NT2/D1 (cell line): ENCODE data around the gene CEMIP.

Experiments used
- DNase-seq: peaks from one replicate; pipeline ENCODE4 v3.0.0-alpha.2; 2011; ENCODE audit warnings: low read depth, low spot score
- H3K27me3 ChIP-seq: 2 replicates; pipeline ENCODE4 v1.6.0; 2011; ENCODE audit warnings: mild to moderate bottlenecking; ENCODE audit not compliant: insufficient read length, insufficient read depth
- H3K36me3 ChIP-seq: 2 replicates; pipeline ENCODE4 v1.6.1; 2011; ENCODE audit warnings: mild to moderate bottlenecking, low read length, mixed read lengths; ENCODE audit not compliant: insufficient read depth, insufficient read length
- H3K4me1 ChIP-seq: 2 replicates; pipeline ENCODE4 v1.5.1; 2011; ENCODE audit not compliant: insufficient read depth, insufficient read length
- H3K4me3 ChIP-seq: 2 replicates; pipeline ENCODE4 v1.5.1; 2011; ENCODE audit warnings: low read depth; ENCODE audit not compliant: insufficient read length
- H3K9ac ChIP-seq: 2 replicates; pipeline ENCODE4 v1.6.0; 2011; ENCODE audit warnings: low read depth; ENCODE audit not compliant: insufficient read length
- H3K9me3 ChIP-seq: 2 replicates; pipeline ENCODE4 v1.5.1; 2011; ENCODE audit warnings: mild to moderate bottlenecking, low read length; ENCODE audit not compliant: insufficient read depth
- SUZ12 ChIP-seq: IDR thresholded peaks from 2 replicates; pipeline ENCODE4 v1.6.1; 2011; ENCODE audit not compliant: insufficient read length, insufficient read depth; ENCODE audit errors: extremely low read depth
- YY1 ChIP-seq: IDR thresholded peaks from 2 replicates; pipeline ENCODE4 v1.6.1; 2011; ENCODE audit not compliant: insufficient read length, insufficient read depth
- ZNF274 ChIP-seq: IDR thresholded peaks from 2 replicates; pipeline ENCODE4 v1.6.1; 2011; ENCODE audit warnings: mild to moderate bottlenecking, low read depth, low read length

Gene CEMIP

DNA sequence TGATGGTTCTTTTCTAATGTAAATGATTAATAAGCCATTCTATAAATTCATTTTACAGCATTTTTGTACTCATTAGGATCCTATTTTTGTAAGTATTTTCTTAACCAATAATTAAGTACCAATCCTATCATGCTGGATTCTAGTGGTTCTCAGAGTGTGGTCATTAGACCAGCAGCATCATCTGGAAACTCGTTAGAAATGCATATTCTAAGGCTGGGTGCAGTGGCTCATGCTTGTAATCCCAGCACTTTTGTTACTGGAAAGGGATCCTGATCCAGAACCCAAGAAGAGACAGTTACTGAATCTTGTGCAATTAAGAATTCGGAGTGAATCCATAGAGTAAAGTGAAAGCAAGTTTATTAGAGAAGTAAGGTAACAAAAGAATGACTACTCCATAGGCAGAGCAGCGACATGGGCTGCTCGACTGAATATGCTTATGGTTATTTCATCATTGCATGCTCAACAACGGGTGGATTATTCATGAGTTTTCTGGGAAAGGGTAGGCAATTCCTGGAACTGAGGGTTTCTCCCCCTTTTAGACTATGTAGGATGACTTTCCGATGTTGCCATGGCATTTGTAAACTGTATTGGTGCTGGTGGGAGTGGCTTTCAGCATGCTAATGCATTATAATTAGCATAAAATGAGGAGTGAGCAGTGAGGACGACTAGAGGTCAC lies 9.9 kb upstream of the CEMIP start:
- H3K4me3 ChIP-seq: no peak overlapping the region
- H3K9ac ChIP-seq: no peak overlapping the region
- no peaks in the 10 kb centered on the region for H3K4me1 ChIP-seq
- no peaks in the 10 kb centered on the region for H3K9me3 ChIP-seq
- H3K27me3 ChIP-seq: no peaks in the 10 kb centered on the region
- TF ChIP-seq YY1: no peak
- TF ChIP-seq ZNF274: no peak
- no peak for TF ChIP-seq SUZ12
- DNase-seq: no peak
- H3K36me3 ChIP-seq: no peaks in the 10 kb centered on the region

DNA sequence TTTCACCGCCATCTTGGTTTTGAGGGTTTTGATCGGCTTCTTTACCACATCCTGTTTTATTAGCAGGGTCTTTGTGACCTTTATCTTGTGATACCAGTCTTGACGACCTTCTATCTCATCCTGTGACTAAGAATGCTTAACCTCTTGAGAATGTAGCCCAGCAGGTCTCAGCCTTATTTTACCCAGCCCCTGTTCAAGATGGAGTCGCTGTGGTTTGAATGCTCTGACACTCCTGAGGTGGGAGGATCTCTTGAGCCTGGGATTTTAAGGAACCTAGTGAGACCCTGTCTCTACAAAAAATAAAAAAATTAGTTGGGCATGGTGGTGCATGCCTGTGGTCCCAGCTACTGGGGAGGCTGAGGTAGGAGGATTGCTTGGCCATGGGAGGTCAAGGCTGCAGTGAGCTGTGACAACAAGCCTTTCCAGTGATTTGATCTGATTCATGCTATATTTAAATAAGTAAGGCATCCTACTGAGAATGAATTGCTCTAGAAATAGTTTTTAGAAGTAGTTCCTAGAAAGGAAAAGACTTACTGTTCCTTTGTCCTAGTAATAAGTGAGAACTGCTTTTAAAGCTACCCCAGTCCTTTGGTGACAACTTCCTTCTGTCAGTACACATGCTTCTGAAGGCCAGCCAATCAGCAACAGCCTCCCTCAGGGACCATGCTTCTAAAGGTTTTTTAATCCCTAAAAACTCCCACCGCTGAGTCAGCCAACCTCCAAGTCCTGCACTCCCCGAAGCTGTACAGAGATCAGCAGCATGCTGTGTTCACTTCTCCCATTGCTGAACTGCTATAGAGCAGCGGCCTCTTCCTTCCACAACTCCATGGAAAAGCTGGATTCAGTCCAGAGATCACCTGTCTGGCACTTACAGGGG lies 9.1 kb upstream of the CEMIP start:
- no peaks in the 10 kb centered on the region for H3K9me3 ChIP-seq
- TF ChIP-seq ZNF274 (no peak), YY1 (no peak), SUZ12 (no peak)
- DNase-seq: no peak
- no peak overlapping the region for H3K4me3 ChIP-seq
- no peaks in the 10 kb centered on the region for H3K4me1 ChIP-seq
- H3K9ac ChIP-seq: no peak overlapping the region
- no peaks in the 10 kb centered on the region for H3K36me3 ChIP-seq
- H3K27me3 ChIP-seq: no peaks in the 10 kb centered on the region

DNA sequence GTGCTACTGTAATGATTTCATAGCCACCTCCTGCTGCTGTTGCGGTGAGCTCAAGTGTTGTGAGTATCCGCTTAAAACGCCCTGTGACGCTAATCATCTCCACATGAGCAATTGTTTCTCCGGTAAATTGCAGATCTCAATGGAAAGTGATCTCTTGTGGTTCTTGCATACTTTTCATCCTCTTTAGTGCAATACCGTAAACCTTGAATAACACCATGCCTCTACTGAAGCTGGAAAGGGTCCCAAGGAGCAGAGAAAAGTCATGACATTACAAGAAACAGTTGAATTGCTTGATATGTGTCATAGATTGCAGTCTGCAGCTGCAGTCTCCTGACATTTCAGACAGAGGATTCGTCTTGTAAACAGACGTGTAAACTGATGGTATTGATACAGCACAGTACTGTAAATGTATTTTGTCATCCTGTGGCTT lies 6.0 kb upstream of the CEMIP start:
- no peak for TF ChIP-seq SUZ12
- TF ChIP-seq YY1: no peak
- no peak for TF ChIP-seq ZNF274
- no peak for DNase-seq

DNA sequence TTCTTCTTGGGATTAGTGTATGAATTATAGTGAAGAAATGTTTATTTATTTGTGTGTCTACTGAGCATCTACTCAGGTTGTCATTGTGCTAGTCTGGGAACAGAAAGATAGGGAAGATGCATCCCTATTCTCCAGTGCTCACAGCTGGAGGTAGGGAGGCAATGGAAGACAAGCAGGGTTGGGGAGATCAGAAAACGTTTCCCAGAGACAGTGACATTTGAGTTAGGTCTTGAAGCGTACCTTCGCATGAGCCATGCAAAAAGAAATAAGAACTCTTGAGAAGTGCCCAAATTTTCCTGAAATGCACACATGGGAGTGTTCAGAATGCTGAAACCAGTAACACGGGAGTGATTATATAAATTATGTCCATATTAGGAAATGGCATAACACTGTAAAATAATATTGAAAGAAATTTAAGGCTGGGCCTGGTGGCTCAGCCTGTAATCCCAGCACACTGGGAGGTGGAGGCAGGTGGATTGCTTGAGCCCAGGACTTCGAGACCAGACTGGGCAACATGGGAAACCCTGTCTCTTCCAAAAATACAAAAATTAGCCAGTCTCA lies 5.3 kb upstream of the CEMIP start:
- Histone ChIP-seq H3K27me3 (peaks cover 8% of the 10 kb centered on the region), H3K9ac (no peak overlapping the region), H3K4me1 (no peaks in the 10 kb centered on the region), H3K36me3 (no peaks in the 10 kb centered on the region), H3K4me3 (no peak overlapping the region), H3K9me3 (no peaks in the 10 kb centered on the region)
- no peak for DNase-seq
- no peak for TF ChIP-seq ZNF274
- no peak for TF ChIP-seq YY1
- TF ChIP-seq SUZ12: no peak

More for the DNA sequence above, 6.0 kb upstream of the CEMIP start:
- Histone ChIP-seq H3K9ac (no peak overlapping the region), H3K9me3 (no peaks in the 10 kb centered on the region), H3K36me3 (no peaks in the 10 kb centered on the region), H3K27me3 (peaks cover 2% of the 10 kb centered on the region), H3K4me1 (no peaks in the 10 kb centered on the region), H3K4me3 (no peak overlapping the region)

DNA sequence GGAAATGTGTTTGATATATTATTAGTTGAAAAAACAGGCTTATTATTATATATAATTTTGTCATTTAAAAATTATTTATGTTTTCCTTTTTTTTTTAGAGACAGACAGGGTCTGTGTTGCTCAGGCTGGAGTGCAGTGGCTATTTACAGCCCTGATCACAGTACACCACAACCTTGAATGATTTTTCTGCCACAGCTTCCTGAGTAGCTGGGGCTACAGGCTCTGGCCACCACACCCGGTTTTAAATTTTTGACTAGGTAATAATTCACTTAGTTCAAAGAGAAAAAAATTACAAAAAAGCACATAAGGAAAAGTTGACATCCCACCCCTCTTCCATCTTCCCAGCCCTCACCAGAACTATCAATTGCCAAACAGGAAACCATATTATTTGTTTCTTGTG lies 4.7 kb upstream of the CEMIP start:
- no peaks in the 10 kb centered on the region for H3K9me3 ChIP-seq
- DNase-seq: no peak
- no peak overlapping the region for H3K9ac ChIP-seq
- TF ChIP-seq ZNF274 (no peak), SUZ12 (no peak), YY1 (no peak)
- no peak overlapping the region for H3K4me3 ChIP-seq
- H3K4me1 ChIP-seq: peaks cover 1% of the 10 kb centered on the region
- no peaks in the 10 kb centered on the region for H3K36me3 ChIP-seq
- peaks cover 13% of the 10 kb centered on the region for H3K27me3 ChIP-seq

DNA sequence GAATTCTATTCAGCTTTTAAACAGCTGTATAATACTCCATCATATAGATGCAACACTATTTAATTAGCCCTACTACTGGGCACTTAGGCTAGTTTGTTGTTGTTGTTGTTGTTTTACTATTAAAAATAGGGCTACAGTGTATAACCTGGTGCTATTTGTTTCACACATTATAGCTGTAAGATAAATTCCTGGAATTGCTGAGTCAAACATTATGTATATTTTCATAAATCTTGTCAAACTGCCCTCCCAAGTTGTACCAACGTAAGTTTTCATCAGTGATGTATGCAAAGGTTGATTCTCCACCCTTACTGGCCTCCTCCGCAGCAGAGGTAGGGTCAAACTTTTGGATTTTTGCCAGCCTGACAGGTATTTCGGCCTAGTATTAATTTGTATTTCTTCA lies 3.8 kb upstream of the CEMIP start:
- no peak for DNase-seq
- Histone ChIP-seq H3K36me3 (no peaks in the 10 kb centered on the region), H3K9me3 (no peaks in the 10 kb centered on the region)

More for the DNA sequence above, 3.8 kb upstream of the CEMIP start:
- no peak overlapping the region for H3K9ac ChIP-seq
- no peak overlapping the region for H3K4me3 ChIP-seq
- peaks cover 22% of the 10 kb centered on the region for H3K27me3 ChIP-seq
- no peak for TF ChIP-seq YY1
- no peak for TF ChIP-seq SUZ12
- no peak for TF ChIP-seq ZNF274
- H3K4me1 ChIP-seq: peaks cover 5% of the 10 kb centered on the region
